SIG-M5 (cell line): ENCODE data around the gene LHFPL2.

ENCODE experiments used
- DNase-seq: peaks from one replicate; lab custom pipeline; 2025; lab: John Stamatoyannopoulos, UW

LHFPL2 gene

GRCh38 chr5:78519198-78519941 is 129.2 kb downstream of the LHFPL2 start:
- DNase-seq: no peak

DNA sequence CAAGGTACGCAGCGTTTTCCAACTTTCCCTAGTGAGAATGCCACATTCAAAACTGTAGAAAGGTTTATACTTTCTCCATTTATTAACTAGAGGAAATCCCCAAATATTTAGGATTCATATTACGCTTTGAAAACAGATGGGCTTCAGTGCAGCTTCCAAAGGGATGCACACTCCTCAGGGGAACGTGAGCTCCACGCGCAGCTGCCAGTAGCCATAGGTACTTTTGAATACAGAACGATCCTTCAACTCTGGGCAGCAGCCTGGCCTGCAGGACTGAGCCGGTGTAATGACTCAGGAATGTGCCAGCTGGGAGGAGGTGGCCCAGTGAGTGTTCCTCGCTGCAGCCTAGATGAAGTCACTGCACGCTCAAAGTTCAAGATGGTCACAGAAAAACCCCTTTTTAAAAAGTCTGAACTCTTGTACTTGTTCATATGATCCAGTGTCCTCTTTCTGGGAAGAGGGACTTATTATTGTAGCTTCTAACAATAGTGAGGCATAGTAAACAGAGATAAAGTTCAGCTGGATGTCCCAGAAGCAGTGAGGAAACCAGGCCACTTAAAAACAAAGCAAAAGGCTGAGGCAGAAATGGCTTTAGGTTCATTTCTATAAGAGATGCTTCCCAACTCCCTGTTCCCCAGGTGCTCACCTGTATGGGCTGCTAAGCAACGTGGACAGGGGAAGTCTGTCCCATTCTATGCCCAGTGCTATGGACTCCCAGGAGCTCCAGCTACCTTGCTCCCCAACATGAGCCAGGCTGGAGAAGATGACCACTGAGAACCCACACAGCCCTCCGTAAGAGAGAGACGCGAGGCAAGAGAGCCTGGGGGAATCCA is 130.0 kb downstream of the LHFPL2 start:
- DNase-seq: no peak

DNA sequence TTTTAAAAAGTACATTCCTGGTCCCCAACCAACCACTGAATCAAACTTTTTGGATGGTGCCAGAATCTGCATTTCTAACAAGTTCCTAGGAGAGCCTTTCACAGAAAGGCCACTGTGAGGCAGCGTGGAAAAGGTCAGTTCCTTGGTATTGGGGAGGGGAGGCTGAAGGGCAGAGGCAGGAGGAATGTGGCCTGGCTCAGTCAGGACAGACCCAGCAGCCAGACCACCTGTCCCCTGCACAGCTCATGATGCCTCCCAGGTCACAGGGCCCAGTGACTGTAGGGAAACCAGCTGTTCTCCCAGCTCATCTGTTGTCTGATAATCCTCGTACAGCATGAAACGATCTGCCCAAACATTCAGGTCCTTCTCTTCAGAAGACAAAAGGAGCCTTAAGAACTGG is 132.9 kb downstream of the LHFPL2 start:
- no peak for DNase-seq

DNA sequence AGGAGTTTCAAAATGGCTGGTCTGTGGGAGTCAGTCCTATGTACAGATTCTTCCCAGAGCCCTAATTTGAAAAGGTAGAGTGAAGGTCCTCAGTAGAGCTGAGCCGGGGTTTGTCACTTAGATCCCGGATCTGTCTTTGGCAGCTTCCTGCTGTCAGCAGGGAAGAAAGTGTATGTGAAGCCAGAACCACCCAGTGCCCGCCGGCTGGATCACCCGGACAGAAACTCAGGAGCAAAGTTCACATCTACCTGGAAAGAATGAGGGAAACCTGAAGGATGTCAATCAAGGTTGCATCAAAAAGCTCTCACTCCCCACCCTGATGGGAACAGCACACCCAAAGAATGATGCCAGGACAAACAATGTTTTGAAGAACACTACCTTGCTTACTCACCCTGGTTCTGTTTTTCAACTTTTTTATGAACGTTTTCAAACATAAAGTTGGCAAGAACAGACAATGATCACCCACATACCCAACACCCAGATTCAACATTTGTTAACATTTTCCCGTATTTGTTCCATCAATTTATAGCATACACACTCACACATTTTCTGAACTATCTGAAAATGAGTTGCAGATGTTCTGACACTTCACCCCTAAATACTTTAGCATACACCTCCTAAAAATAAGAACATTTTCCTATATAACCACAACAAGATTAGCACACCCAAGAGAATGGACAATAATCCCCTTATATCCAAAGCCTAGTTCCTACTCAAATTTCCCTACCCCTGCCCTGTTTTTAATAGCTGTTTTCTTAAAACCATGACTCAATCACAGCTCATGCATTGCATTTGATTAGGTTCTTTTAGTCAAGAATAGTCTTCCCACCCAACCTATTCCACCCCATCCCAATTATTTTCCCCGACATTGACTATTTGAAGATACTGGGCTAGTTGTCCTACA is 133.9 kb downstream of the LHFPL2 start:
- DNase-seq: no peak

GRCh38 chr5:78513441-78513840 is 135.1 kb downstream of the LHFPL2 start:
- DNase-seq: no peak

- no peak for DNase-seq
Observed at GRCh38 chr5:78512435-78512834, 136.1 kb downstream of the LHFPL2 start.

- DNase-seq: no peak
Observed at GRCh38 chr5:78511121-78511906, 137.3 kb downstream of the LHFPL2 start.

- DNase-seq: no peak
Observed at GRCh38 chr5:78509884-78510769, 138.4 kb downstream of the LHFPL2 start.

- DNase-seq: no peak
Observed at GRCh38 chr5:78509145-78509865, 139.3 kb downstream of the LHFPL2 start.

- DNase-seq: no peak
Observed at GRCh38 chr5:78508186-78508765, 140.3 kb downstream of the LHFPL2 start.

- no peak for DNase-seq
Observed at GRCh38 chr5:78507531-78507930, 141.0 kb downstream of the LHFPL2 start.

- no peak for DNase-seq
Observed at GRCh38 chr5:78506261-78507024, 142.1 kb downstream of the LHFPL2 start.

DNA sequence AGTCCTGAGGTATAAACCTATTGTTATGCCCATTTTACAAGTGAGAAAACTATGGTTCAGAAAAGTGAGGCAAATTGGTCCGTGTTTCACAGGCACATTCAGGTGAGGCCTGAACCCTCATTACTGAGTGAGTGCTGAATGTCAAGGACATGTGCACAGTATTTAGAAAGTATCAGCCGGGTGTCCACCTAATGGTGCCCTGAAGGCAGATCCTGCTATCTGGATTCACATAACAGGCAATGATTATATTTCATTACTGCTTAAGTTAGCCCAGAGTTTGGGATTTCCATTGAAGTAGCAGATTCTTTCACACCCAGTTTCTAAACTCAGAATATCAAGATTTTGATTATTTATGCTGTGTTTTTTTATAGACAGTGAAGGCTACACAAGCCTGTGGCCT is 142.7 kb downstream of the LHFPL2 start:
- DNase-seq: no peak

- DNase-seq: no peak
Observed at GRCh38 chr5:78504704-78505677, 143.6 kb downstream of the LHFPL2 start.

- no peak for DNase-seq
Observed at GRCh38 chr5:78503958-78504653, 144.5 kb downstream of the LHFPL2 start.

DNA sequence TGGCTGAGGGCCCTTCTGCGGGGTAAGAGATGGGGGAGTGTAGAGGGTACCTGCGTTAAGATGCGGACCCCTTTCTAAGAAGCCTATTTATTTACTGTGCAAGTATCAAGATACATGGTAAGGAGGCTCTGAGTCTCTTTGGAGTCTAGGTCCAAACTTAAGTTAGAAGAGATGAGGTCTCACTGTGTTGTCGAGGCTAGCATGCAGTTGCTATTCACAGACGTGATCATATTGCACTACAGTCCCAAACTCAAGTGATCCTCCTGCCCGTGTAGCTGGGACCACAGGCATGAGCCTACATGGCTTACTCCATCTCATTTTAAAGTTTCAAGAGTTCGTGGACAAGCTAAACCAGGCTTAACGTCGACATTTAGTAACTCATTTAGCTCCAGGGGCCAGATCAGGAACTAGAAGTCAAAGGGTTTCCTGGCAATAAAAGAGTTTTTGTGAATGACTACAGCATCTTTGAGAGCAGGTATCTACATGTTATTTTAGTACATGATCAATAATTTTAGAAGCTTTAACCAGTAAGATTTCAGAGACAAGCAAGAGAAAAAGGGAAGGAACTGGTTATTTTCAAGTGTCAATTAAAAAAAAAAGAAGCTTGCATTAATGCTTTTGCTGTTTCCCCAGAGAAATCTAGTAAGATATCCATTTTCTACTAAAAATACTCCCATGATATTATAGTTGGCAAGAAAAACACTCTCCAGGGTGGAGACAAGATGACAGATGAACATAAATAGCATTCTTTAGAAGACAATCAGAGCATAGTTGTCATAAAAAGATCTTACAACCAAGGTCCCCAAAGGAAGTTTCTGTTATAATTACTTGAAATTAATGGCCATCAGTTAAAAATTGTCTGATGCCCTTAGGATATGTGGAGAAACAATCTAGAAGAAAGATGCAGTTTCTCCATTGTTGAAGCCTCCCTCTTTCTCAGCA is 146.9 kb downstream of the LHFPL2 start:
- no peak for DNase-seq
